ENCODE results near the gene GALNS. TPM values are rescaled to one million over a fixed set of nuclear protein-coding genes. Genes with fewer than 3 reads are reported as not detected.
"Not testable (repeated sequence)": the region's sequence is repeated elsewhere in the genome, so short reads cannot be mapped to it uniquely, and the experiment has no call there.

The GALNS gene
- total RNA-seq, 2 donors from 2014 or later: 17.2 to 24.9 TPM

GRCh38 chr16:88892065-88892464 lies 35.3 kb upstream of the GALNS start:
- no peak for DNase-seq (ENCODE audit: low spot score)
- intact Hi-C loops (cut with DNase I): no loop called here

GRCh38 chr16:88891083-88891482 lies 34.3 kb upstream of the GALNS start:
- no peak for DNase-seq (ENCODE audit: low spot score)
- intact Hi-C loops (cut with DNase I): no loop called here

- intact Hi-C loops (cut with DNase I): not testable (repeated sequence)
Measured at GRCh38 chr16:88889702-88890352, 33.1 kb upstream of the GALNS start.

DNA sequence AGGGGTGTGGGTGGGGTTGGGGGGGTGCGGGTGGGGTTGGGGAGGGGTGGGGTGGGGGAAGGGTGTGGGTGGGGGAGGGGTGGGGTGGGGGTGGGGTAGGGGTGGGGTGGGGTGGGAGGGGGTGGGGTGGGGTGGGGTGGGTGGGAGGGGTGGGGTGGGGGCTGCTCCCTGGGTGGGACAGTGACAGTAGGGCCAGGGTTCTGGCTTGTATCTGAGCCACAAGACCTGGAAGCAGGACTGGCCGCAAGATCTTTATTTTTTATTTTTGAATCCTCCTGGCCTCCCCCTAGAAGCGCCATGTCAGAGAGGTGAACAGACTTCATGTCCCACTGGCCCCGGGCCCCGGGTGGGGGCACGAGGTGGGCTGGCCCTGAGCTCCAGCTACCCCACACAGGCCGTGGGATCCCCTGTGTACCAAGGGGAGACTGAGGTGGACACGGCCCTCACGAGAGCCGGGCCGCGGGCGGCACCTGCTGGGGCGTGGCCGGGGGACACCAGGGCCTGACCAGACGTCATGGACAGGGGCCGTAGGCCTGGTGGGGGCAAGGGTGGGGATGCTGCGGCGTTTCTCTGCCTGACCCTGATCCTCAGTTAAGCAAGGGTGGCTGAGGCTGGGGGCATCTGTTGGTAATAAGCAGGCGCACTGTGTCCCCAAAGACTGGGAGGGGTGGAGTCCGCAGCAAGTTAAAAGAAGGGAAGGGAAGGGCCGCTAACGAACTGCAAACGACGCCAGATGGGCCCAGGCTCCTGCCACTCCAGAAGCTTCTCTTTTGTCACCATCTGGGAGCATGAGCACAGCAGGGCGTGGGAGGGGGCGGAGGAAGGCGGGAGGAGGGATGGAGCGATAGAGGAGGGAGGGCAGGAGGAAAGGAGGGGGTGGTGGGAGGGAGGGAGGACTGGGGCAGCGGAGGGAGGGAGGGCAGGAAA lies 32.0 kb upstream of the GALNS start:
- DNase-seq (ENCODE audit: low spot score): no peak
- intact Hi-C loops (cut with DNase I): no loop called here

More at GRCh38 chr16:88889702-88890352, 33.1 kb upstream of the GALNS start:
- not testable (repeated sequence) for DNase-seq (ENCODE audit: low spot score)

DNA sequence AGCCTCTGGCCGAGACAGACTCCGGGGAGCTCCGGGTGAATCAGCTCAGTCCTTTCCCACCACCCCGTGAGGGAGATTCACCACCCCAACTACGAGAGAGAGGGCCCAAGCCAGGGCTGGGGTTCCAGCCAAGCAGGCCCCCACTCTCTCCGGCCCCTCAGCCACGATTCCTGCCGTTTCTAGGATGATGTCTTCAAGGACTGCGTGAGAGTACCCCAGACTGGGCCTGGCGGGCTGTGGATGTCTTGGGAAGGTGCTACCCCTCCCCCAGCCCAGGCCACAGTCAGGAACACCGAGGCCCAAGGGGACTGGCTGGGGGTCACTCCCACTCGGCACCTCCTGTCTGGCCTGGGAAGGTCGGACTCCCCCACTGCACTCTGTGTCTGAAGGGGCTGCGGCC lies 31.3 kb upstream of the GALNS start:
- no peak for DNase-seq (ENCODE audit: low spot score)
- intact Hi-C loops (cut with DNase I): no loop called here

GRCh38 chr16:88886845-88887521 lies 30.2 kb upstream of the GALNS start:
- no peak for DNase-seq (ENCODE audit: low spot score)

GRCh38 chr16:88886420-88886844 lies 29.7 kb upstream of the GALNS start:
- no peak for DNase-seq (ENCODE audit: low spot score)
- intact Hi-C loops (cut with DNase I): no loop called here

More at GRCh38 chr16:88886845-88887521, 30.2 kb upstream of the GALNS start:
- intact Hi-C loops (cut with DNase I): no loop called here

- intact Hi-C loops (cut with DNase I): no loop called here
- DNase-seq (ENCODE audit: low spot score): no peak
Measured at GRCh38 chr16:88885693-88886280, 29.0 kb upstream of the GALNS start.

GRCh38 chr16:88884569-88885271 lies 28.0 kb upstream of the GALNS start:
- DNase-seq (ENCODE audit: low spot score): no peak
- intact Hi-C loops (cut with DNase I): no loop called here

DNA sequence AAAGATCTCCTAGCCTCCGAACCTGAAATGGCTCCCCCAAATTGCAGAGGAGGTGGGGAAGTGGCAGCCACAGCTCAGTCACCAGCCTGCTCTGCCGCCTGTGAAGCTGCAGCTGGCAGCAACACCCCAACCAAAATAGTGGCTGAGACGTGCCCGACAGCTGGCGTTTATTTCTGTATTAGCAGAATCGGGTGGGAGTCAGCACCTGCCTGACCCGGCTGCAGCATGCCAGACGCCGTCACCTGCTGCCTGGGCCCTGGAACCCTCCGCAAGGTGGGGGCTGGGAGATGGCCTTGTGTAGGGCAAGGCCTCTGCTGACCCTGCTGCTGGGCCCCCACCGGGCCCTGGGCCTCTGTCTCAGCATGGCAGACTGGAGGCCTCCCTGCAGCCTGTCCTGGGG lies 27.2 kb upstream of the GALNS start:
- no peak for DNase-seq (ENCODE audit: low spot score)
- intact Hi-C loops (cut with DNase I): no loop called here

DNA sequence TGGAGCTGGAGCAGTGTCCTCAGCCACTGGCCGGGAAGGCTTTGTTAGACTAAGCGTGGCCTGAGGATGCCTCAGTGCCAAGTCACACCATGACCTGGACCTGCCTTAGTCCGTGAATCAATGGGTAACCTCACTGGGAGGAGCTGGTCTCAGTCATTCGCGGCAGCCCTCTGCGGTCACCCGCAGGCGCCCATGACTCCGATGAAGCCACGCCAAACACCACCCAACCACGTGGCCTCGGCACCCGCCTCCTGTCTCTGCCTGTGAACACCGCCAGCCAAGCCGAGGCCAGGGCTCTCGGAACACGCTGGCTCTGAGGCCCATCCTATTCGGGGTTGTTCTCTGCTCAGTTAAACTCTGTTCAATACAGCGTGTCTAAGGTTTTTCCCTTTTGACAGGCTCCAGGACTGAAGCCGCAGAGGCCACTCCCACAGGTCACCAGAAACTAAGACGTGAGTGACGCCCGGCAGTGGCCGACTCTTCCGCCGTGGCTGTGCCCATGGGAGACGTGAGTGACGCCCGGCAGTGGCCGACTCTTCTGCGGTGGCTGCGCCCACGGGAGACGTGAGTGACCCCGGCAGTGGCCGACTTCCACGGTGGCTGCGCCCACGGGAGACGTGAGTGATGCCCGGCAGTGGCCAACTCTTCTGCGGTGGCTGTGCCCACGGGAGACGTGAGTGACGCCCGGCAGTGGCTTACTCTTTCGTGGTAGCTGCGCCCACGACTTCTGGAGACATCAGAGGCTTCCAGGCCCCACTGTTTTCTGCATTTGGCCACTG lies 26.6 kb upstream of the GALNS start:
- intact Hi-C loops (cut with DNase I): no loop called here
- no peak for DNase-seq (ENCODE audit: low spot score)

GRCh38 chr16:88882358-88883030 lies 25.7 kb upstream of the GALNS start:
- intact Hi-C loops (cut with DNase I): no loop called here

DNA sequence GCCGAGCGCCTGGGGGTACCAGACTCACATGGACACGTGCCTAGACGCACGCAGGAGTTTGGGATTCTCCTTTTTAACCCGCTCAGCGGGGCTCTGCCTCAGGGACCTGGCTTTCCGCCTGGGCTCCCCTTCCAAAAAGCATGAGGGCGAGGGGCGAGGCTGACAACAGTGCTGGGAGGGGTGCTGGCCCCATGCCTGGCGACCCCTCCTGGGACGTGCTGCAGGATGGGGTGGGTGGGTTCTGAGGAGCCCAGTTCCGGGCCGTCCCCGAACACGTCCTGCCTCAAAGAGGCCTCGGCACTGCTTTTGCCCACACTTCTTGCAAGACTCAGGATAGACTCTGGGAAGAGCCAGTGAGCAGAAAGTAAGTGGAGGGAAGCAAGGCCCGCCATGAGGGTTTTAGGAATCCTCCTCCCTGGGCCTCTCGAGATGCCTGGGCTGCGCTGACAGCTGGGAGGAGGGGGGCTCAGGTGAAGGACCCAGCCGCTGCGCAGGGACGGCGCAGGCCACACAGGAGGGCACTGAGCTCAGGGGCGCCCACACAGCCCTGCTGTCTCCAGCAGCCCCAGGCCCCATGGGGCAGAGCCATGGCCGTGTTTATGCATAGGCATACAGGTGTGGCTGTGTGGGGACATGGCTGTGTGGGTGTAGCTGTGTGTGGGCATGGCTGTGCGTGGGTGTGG lies 25.1 kb upstream of the GALNS start:
- DNase-seq (ENCODE audit: low spot score): no peak
- intact Hi-C loops (cut with DNase I): no loop called here

More at GRCh38 chr16:88882358-88883030, 25.7 kb upstream of the GALNS start:
- no peak for DNase-seq (ENCODE audit: low spot score)

DNA sequence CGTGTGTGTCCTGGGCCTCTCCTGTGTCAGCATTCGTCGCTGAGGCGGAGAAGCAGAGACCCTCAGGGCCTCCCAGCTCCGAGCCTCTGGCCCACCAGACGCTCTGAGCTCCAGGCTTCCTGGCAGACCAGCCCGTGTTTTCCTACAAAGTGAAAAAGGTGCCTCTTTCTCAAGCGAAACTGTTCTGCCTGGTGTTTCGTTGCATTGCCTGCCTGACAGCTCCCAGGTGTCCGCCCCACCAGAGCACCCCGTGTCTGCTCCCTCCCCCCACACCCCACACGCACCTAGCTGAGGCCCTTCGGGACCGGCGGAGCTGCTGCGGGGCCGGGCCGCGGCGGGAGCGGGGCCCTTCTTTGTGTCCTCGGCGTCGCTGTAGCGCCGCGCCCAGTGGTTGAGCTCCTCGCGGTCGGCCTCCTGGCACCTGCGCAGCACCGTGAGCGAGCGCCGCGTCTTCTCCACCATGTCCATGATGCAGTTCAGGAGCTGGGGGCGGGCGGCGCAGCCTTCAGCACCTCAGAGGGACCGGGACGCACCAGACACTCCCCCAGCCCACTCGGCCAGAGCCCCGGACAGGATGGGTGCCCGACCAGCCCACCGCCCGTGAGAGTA lies 24.4 kb upstream of the GALNS start:
- no peak for DNase-seq (ENCODE audit: low spot score)
- intact Hi-C loops (cut with DNase I): no loop called here

DNA sequence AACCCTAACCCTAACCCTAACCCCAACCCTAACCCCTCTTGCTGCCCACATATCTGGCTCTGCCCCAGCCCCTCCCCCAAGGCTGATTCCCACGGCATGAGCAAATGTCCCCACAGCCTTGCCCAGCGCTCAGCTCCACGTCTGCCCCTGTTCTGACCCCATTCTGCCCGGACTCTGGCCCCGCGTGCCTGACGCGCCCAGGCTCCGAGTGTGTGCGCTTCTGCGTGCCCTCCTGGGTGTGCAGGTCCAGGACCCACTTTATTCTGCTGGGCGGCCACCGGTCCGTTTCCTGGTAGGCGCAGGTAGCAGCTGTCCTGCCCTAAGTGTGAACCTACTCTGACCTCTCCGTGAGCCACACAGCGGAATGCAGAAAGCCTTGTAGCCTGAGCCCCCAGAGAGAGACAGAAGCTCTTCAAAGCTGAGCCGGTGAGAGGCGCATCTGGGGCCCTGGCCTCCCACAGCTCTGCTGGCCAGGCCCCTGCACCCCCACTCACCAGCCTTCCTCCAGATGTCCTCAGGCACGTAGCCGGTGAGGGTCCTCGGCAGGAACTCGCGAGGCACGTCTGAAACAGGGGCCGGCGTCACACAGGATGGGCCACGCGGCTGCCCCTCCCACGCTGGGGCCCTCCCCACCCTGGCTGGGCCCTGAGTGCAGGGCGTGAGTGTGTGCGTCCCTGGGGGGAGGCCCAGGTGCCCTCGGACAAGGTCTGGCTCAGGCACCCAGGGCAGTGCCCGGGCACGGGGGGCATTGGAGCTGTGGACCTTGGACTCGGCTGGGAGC lies 23.7 kb upstream of the GALNS start:
- DNase-seq (ENCODE audit: low spot score): no peak
- intact Hi-C loops (cut with DNase I): no loop called here

- no peak for DNase-seq (ENCODE audit: low spot score)
- intact Hi-C loops (cut with DNase I): no loop called here
Measured at GRCh38 chr16:88879788-88880055, 23.0 kb upstream of the GALNS start.

All from posterior vena cava (tissue), 2 donors.